ENCODE results near the gene SMG5.

DNA sequence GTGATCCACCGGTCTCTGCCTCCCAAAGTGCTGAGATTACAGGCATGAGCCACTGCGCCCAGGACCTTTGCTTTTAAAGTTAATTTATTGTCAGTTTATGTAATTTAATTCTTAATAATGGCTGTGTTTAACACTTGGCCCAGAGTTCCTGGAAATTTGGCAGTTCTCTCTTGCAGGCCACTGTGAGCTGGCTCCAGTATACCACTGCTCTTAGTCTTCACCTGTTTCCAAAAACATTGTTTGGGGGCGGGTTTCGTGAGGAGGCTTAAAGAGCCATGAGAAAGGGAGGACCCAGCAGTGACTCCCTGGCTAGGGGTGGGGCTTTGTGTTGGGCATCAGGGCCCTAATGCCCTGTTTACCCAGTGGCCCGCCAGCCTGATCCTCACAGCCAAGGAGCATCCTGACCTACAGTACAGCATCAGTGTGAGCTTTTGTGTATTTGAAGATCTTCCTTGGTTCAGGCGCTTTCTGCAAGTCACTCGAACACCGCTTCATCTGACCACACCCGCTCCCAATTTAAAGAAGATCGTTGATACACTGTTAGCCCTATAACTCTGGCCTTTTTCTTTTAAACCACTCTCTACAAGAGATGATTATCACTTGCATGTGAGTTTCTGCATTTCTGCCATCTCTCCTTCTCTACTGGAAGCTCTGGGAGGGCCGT lies 52.7 kb downstream of the SMG5 start:
- TF ChIP-seq, protein P1, sequence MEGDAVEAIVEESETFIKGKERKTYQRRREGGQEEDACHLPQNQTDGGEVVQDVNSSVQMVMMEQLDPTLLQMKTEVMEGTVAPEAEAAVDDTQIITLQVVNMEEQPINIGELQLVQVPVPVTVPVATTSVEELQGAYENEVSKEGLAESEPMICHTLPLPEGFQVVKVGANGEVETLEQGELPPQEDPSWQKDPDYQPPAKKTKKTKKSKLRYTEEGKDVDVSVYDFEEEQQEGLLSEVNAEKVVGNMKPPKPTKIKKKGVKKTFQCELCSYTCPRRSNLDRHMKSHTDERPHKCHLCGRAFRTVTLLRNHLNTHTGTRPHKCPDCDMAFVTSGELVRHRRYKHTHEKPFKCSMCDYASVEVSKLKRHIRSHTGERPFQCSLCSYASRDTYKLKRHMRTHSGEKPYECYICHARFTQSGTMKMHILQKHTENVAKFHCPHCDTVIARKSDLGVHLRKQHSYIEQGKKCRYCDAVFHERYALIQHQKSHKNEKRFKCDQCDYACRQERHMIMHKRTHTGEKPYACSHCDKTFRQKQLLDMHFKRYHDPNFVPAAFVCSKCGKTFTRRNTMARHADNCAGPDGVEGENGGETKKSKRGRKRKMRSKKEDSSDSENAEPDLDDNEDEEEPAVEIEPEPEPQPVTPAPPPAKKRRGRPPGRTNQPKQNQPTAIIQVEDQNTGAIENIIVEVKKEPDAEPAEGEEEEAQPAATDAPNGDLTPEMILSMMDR (conservative IDR thresholded peaks at IDR 0.05; ENCODE audit: low read length), result no peak
- no peak for TF ChIP-seq EZH2phosphoT487 (IDR thresholded peaks at IDR 0.05; ENCODE audit: borderline replicate concordance)

Data from Loucy (cell line).